ENCODE data around the gene RNF212B.
"Not testable (repeated sequence)": the region's sequence is repeated elsewhere in the genome, so short reads cannot be mapped to it uniquely, and the experiment has no call there.

GRCh38 chr14:23224958-23225357 lies 12.8 kb upstream of the RNF212B start:
- TF ChIP-seq CTCF, POLR2A (IDR thresholded peaks at IDR 0.05): not testable (repeated sequence)

All from heart left ventricle (tissue), 13 donors.